HK-2 (cell line): ENCODE data around the gene MOK.
"Not testable (repeated sequence)": the region's sequence is repeated elsewhere in the genome, so short reads cannot be mapped to it uniquely, and the experiment has no call there.

Source experiments
- DNase-seq: peaks from one replicate; pipeline ENCODE4 v3.0.0-alpha.2; 2018; ENCODE audit not compliant: unreplicated experiment

Gene MOK

DNA sequence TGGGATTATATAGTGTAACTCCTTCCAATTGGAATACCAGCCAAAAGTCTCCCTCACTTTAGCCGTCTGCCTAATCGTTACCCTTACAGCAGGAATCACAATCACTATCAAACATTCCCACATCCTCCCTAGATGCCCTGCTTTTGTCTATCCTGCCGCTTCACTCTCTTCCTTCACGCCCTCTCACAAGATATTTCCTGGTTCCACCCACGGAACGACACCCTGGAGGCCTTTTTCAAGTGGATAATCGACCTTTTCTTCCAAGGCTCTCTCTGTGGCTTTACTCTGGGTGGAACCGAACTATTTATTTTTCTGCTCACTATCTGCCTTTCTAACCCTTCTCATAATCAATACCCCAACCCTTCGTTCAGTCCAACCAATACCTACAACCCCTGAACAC, 58.9 kb downstream of the MOK start:
- no peak for DNase-seq

- DNase-seq: not testable (repeated sequence)
Measured at GRCh38 chr14:102243795-102244194, 61.2 kb downstream of the MOK start.

DNA sequence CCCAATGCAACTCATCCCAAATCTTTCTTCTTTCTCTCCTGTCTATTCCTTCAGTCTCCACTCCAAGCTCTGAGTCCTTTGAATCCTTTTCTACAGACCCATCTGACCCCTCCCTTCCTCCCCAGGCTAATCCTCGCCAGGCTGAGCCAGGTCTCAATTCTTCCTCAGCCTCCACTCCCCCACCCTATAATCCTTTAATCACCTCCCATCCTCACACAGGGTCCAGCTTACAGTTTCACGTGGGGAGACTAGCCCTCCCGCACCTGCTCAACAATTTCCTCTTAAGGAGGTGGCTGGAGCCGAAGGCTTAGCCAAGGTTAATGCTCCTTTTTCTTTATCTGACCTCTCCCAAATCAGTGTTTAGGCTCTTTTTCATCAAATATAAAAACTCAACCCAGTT, 63.8 kb downstream of the MOK start:
- no peak for DNase-seq

DNA sequence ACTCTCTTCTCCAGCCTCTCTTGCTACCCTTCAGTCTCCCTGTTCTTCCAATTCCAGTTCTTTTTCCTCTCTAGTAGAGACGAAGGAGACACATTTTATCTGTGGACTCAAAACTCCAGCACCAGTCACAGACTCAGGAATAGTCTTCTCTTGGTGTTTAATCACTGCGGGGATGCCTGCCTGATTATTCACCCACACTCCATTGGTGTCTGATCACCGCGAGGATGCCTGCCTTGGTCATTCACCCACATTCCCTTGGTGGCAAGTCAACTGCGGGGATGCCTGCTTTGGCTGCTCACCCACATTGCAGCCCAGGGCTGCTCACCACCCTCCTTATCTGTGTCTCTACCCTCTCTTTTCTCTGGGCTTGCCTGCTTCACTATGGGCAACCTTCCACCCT, 64.5 kb downstream of the MOK start:
- DNase-seq: not testable (repeated sequence)

- DNase-seq: no peak
Measured at GRCh38 chr14:102239231-102239630, 65.7 kb downstream of the MOK start.

GRCh38 chr14:102238766-102239165, 66.2 kb downstream of the MOK start:
- no peak for DNase-seq

DNA sequence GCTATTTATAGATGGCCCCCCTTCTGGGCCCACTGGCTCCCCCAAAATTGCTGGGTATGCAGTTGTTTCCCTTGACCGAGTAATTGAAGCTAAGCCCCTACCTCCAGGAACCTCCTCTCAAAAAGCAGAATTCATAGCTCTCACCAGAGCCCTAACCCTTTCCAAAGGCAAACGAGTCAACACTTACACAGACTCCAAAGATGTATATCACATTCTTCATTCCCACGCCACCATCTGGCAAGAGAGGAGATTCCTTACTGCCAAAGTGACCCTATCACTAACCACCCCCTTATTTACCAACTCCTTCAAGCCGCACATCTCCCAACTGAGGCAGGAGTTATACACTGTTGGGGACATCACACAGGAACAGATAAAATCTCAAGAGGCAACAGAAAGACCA, 66.8 kb downstream of the MOK start:
- DNase-seq: no peak

DNA sequence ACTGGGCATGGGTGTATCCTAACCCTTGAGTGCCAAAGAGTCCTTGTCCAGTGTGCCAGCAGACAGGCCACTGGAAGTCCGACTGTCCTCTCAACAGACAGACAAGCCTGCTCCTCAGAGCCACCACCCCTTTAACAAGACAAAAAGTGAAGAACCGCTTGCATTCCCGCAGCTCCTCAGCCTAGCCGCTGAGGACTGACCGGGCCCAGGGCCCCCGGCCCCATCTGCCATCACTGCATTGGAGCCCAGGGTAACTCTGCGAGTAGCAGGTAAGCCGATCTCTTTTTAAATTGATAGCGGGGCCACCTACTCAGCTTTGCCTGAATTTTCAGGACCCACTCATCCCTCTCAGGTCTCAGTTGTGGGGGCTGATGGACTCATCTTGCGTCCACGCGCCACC, 68.9 kb downstream of the MOK start:
- DNase-seq: no peak

DNA sequence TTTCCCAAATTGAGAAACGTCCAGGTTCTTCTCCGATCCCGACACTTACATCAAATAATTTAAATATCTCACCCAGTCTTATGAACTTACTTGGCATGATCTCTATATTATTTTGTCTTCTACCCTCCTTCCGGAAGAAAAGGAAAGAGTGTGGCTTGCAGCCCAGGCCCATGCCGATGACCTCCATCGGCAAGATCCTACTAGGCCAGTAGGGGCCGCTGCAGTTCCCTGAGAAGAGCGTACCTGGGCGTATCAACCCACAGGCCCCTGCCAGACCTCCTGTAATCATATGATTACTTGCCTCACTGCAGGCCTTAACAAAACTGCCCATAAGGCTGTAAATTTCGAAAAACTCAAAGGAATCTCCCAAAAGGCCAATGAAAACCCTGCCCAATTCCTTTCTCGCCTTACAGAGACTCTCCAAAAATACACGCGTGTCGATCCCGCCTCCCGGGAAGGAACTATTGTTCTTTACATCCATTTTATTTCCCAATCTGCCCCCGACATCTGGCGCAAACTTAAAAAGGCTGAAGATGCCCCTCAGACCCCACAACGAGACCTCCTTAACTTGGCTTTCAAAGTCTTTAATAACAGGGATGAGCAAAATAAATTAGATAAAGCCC, 69.6 kb downstream of the MOK start:
- DNase-seq: peak; percentile 45

DNA sequence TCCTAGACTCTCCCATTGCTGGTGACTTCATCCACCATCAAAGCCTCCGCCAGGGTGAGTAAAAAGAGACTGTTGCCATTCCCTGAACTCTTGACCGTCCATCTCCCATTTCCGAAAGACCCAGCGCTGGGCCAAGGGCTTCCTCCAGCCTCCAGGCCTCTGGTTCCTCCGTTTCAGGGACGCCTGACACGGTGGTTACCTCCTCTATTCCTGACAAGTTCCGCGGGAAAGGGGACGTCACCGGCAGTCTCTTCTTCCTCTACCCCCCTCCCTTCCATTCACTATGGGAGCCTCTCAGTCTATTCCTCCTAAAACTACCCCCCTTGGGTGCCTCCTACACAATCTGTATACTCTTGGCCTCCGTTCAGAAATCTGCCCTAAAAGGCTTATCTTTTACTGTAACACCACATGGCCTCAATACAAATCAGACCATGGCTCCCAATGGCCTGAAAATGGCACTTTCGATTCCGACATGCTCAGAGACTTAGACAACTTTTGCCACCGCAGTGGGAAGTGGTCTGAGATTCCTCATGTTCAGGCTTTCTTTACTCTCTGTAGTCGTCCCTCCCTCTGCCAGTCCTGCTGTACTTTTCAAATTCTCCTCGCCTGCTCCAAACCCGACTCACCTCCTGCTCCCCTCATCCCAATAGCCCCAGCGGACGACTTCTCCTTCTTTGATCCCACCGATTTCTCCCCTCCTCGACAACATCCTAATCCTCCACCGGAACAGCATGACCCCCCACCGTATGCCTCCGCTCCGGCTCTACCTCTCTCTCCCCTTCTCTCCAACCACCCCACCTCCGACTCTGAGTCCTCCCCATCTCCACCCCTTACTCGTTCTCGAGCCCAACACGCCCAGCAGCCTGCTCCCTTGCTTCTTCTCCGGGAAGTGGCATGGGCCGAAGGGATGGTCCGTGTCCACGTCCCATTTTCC, 70.4 kb downstream of the MOK start:
- no peak for DNase-seq

DNA sequence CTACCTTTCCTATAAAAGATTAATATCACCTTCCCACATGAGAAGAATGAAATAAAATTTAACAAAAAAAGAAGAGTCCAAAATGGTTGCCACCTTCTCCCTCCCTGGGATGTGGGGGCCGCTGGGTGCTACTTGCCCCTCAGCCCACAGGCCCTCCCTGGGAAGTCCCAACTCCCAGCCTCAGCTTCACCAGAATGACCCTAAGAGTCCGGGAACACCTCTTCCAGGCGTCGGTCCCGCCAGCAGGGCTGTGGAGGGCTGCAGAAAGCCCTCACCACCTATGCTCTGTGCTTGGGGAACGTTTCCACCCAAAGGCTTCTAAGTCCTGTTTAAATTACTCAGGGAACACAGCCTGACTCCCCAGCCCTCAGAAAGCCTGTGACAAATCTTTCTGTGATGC, 71.9 kb downstream of the MOK start:
- DNase-seq: no peak

DNA sequence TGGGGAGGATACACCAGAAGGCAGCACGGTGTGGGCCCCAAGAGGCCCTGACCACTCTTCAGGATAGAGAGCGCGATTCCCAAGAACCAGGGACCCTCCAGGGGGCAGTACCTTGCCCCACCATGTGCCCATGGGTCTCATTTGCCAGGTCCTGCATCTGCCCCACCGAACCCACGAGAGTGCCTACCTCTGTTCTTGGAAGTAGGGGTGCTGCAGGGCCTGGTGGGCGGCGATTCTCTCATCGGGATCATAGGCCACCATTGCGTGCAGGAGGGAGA, 72.7 kb downstream of the MOK start:
- no peak for DNase-seq

DNA sequence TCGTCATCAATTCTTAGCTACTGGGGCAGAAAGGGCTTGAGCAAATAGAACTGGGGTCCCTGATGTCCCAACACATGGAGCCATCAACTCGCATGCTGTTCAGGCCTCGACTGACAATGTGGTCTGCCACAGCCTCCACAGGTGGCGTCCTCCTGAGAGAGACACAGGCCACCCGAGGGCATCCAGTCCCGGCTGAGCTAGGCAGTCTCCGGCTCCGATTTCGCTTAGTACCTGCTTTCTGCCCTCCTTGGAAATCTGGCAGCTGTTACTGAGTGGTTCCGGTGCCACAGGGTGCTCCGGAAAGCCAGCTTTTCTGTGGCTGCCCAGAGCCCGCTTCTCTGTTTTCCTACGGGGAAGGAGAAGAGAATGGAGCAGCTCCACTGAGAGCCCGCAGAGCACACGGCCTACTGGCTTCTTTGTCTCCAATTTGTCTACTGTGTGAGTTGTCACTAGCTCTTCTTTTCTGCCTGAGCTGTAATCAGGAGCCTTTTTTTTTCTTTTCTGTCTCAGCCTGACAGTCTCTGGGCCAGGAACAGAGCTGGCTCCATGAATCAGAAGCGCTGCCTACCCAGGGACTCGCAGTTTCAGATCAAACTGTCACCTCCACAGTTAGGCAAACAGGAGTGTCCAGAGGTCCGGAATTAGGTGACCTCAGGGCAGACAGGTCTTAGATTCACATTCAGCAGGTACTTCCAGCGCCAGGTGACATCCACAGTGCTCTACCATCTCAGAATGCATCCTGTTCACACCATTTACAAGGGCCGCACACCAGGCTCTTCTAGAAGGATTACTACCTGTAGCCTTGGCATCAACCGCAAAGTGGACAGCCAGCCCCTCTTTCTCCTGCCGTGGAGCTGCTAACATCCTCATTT, 73.3 kb downstream of the MOK start:
- DNase-seq: no peak

- no peak for DNase-seq
Measured at GRCh38 chr14:102230481-102231210, 74.3 kb downstream of the MOK start.

GRCh38 chr14:102229739-102230092, 75.2 kb downstream of the MOK start:
- DNase-seq: no peak

GRCh38 chr14:102229071-102229738, 75.8 kb downstream of the MOK start:
- no peak for DNase-seq

GRCh38 chr14:102227184-102227964, 77.6 kb downstream of the MOK start:
- DNase-seq: no peak

DNA sequence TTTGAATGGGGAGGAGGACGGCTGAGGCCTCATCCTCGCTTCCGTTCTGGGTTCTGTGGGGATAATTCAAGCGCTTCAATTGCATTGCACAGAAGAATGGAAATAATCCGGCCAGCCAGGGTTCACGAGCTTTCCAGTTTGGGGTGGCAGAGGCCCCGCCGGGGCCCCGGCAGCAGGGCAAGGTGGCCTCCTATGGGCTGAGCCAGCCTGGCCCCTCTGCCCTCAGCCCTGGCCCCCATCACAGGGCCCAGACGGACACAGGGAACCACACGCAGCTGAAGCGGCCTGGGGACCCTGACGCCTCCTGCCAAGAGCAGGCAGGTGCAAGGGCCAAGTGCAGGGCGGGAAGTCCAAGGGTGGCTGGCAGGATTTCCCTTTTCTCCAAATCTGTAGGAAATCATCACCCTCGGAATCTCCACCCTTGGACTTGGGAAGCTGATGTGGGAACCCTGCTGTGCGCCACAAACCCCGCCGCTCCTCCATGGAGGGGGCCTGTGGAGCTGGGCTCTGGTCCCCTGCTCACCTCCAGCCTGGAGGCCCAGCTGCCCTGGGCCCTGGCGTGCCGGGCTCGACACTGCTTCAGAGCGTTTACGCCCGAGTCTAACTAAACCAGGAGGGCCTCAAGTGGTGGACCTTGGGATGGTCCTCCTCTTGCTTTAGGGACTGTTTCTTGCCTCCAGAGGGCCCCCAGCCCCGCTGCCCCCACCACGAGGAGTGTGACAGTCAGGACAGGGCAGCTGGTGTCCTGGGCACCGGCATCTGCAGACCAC, 78.4 kb downstream of the MOK start:
- DNase-seq: no peak

DNA sequence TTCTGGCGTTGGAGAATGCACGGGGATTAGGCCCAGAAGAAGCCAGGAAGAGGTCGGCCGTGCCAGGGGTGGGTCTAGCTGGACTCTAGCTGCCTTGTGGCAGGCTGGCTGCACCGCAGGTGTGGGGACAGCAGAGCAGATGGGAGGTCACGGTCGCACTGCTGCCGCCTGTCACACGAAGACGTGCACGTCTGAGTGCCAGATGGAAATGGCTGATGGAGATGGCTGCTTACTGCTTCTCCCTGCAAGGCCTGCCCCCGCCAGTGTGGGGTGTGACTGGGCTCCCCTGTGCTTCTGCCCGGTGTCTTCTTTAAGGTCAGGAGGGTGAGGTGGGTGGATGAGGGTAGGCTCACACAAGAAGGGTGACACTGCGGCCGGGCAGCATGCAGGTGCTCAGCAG, 79.0 kb downstream of the MOK start:
- DNase-seq: no peak

DNA sequence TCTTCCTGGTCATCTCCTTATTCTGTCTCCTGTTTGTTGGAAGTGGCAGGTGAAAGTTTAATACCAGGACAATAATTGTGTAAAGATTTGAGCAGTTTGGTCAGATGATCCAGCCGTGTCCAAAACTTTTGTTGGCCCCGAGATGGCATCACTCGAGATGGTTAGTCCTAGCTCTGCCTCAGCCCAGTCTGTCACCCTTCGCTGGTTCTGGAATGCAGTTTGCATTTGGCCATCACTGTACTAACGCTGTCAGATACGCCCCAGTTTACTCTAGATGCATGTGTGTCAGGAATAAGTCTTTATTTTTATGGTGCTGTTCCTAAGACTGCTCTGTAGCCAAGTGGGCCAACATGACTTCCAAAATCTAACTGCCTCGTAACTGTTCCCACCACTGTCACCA, 79.6 kb downstream of the MOK start:
- DNase-seq: peak; percentile 14
